IPS-NIHi11 (cell line): ENCODE data around the gene MEIS2.

Source experiments
- DNase-seq: peaks from one replicate; pipeline ENCODE4 v3.0.0; 2012; ENCODE audit warnings: mixed read lengths, low spot score

The MEIS2 gene

GRCh38 chr15:37100109-37100965 is at the start of gene MEIS2:
Gene MEIS2 (minus strand): TSS chr15:37100549. CDS start chr15:37099466, 1,083 bp downstream.
- peak; percentile 84 for DNase-seq

GRCh38 chr15:37149146-37149545 is 48.8 kb upstream of the MEIS2 start:
- no peak for DNase-seq

DNA sequence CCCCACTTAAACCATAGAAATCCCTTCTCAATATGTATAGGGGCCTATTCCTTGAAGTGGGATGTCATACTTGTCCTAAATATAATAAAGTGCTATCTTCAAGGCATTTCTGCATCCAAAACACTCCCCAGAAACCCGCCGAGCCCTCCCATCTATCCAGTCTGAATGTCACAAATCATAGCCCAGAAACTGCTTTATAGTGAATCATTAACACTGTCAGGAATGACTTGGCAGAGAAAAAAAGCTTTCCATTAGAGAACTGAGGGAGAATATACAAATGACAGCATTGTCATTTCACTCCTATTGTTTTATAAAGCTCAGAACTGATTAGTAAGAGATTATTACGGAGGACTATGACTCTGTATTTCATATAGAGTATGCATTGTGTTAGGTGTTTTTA is 48.4 kb upstream of the MEIS2 start:
- DNase-seq = no peak

- DNase-seq = no peak
These were observed 43.0 kb upstream of the MEIS2 start for GRCh38 chr15:37143351-37143750.

DNA sequence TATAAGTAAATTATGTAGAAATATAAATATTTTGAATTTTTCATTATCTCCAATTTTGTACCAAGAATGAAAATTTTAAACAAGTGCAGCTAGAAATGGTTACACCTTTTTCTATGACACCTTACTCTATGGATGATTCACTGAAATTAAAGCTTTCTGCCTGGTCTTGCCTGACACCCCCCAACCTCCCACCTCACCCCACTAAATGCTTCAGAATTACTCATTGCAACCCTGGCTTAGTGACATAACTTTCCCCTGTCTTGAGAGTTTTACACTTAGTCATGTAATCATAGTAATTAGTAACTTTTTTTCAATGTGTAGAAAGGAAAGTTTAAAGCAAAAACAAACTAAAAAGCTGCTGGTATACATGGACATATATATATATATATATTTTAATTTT is 42.0 kb upstream of the MEIS2 start:
- no peak for DNase-seq

DNA sequence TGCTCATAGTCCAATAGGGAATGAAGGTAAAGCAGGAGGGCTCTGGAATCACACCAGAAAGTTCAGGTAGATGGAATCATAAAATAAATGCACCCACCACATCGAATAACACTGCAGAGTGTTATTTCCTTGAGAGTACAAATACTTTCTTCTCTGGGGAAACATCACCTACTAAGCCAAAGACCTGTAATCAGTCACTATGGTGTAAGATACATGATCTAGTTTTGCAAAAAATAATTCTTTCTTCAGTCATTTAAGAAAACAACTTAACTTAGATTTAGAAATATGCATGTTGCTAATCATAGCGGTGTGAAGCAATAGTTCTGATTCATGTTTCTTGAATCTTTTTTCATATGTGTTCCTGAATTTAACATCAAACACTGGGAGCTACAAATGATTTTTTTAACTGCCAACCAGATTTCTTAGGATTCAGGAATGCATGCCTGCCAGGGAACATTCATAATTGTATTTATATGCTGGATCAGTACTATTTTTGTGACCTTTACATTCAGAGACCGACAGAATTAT is 40.2 kb upstream of the MEIS2 start:
- DNase-seq = no peak

DNA sequence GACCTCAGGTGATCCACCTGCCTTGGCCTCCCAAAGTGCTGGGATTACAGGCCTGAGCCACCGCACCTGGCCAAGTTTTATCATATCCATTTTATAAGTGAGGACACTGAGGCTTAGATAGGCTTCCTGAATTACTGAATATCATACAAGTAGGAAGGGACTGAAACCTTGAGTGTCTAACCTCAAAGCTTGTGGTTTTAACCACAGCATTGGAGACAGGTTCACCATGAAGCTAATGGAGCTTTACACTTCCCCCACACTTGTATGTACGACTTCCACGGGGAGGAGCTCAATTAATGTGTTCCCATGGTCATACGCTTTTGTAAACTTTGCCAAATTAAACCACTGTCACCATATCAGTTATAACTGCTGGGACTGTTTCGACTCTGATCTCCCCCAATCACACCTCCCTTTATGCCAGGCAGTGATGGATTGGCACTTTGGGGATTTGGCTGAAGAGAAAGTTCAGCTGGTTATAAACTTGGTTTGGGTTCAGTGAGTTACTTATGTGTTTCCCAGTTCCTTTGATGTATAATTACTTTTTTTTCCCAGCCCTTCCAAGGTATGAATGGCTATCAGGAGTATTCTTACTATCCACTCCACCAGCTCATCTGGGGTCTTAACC is 38.4 kb upstream of the MEIS2 start:
- DNase-seq = no peak

GRCh38 chr15:37137221-37137620 is 36.9 kb upstream of the MEIS2 start:
- DNase-seq = no peak

GRCh38 chr15:37136666-37137065 is 36.3 kb upstream of the MEIS2 start:
- DNase-seq = no peak

GRCh38 chr15:37135225-37135624 is 34.9 kb upstream of the MEIS2 start:
- peak; percentile 33 for DNase-seq

- peak; percentile 50 for DNase-seq
These were observed 34.4 kb upstream of the MEIS2 start for GRCh38 chr15:37134699-37135131.

DNA sequence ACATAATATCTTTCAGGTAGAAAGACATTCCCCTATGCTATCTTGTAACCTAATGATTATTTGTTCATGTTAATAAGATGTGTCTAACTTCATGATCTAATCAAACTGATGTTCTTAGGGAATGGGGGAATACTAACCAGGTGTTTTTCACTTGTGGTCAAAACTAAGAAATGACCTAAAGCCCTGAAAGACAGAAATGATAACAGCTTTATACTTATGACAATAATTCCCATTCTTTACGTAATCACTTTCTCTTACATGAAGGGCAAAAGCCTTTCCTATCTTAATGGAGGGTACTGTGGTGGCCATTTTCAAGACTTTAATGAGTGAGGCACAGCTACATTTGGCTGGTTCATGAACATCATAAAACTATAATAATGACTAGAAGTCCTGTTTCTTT is 33.9 kb upstream of the MEIS2 start:
- DNase-seq = no peak

- no peak for DNase-seq
These were observed 33.3 kb upstream of the MEIS2 start for GRCh38 chr15:37133602-37134001.

DNA sequence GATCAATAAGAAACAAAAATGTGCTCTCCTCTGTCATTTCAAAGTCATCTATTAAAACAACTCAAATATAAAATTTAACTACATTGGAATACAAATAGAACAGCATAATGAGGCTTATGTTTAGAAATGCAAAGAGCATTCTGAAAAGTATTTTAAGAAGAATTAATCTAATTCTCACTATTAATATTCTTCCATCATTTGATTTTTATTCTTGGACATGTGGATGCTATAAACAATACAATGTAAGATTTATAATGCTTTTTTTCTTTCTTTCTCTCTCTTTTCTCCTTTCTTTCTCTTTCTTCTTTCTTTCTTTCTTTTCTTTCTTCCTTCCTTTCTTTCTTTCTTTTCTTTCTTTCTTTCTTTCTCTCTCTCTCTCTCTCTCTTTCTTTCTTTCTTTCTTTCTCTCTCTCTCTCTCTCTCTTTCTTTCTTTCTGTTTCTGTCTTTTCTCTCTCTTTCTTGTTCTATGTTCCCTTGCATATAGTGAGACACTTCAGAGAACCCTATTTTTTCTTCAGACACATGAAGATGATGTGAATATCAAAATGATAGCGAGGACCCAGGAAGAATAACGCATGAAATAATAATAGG is 32.6 kb upstream of the MEIS2 start:
- no peak for DNase-seq

DNA sequence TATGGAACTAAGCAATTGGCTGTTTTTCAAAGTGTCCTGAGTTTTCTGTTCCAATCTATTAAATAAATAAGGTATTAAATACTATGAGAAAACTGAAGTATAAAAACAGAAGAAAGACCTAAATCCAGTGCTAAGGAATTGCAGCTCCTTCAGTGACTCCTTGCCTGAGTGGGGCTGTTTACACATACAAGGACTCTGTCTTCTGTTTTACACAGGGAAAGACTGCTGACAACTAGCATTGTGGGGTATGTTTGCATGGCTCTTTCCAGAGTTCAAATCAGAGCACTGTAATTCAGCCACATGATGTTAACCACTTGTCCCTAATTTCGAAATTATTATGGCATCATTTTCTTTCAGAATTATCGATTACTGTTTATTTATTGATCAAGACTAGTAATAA is 31.3 kb upstream of the MEIS2 start:
- no peak for DNase-seq

- DNase-seq = no peak
These were observed 30.0 kb upstream of the MEIS2 start for GRCh38 chr15:37130356-37130755.

DNA sequence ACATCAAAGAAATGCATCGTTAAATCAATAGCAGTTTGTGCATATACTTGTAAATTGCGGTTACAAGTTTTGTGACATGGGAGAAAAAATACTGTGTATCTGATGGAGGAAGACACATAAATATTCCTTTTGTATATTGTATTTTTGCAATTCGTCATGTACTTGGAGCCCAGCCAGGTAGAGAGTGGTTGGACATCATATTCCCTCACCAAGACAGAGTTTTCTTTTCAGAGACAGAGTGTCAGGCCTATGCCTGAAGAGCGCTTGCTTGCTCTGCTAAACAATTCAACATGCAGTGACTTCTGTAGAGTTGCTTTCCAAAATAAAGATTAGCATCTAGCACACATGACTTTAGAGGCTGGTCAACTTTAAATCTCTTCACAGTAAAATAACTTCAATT is 24.8 kb upstream of the MEIS2 start:
- DNase-seq = no peak

GRCh38 chr15:37124331-37124730 is 24.0 kb upstream of the MEIS2 start:
- no peak for DNase-seq

- DNase-seq = no peak
These were observed 22.4 kb upstream of the MEIS2 start for GRCh38 chr15:37122703-37123102.

- no peak for DNase-seq
These were observed 21.1 kb upstream of the MEIS2 start for GRCh38 chr15:37121492-37121891.

GRCh38 chr15:37117030-37117429 is 16.7 kb upstream of the MEIS2 start:
- DNase-seq = no peak

DNA sequence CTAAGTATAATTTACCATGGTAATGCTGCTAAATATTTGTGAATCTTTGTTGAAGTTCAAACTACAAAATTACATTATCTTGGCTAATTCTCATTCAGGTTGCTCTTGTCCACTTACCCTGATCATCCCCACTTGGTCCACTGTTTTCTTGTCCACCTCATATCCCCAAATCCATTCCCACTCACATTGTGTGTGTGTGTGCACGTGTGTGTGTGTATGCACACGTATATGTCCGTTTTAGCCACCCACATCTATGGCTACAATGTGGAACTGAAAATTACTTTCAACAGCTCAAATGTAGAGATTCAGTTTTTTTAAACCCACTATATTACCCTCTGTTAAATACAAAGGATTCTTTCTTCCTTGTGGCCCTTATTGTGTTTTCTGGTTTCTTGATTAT is 15.2 kb upstream of the MEIS2 start:
- no peak for DNase-seq
